ENCODE data around the gene YKT6.

GRCh38 chr7:44158096-44158872, 42.5 kb upstream of the YKT6 start:
- no peak for TF ChIP-seq EZH2phosphoT487 (IDR thresholded peaks at IDR 0.05; ENCODE audit: borderline replicate concordance)
- no peak for TF ChIP-seq CTCF (conservative IDR thresholded peaks at IDR 0.05; ENCODE audit: low read length)
